ENCODE measurements around the gene APH1B. TPM values are rescaled to one million over a fixed set of nuclear protein-coding genes. Genes with fewer than 3 reads are reported as not detected.

APH1B gene
- total RNA-seq, 1 experiment from 2014 or later = 20.9 TPM

DNA sequence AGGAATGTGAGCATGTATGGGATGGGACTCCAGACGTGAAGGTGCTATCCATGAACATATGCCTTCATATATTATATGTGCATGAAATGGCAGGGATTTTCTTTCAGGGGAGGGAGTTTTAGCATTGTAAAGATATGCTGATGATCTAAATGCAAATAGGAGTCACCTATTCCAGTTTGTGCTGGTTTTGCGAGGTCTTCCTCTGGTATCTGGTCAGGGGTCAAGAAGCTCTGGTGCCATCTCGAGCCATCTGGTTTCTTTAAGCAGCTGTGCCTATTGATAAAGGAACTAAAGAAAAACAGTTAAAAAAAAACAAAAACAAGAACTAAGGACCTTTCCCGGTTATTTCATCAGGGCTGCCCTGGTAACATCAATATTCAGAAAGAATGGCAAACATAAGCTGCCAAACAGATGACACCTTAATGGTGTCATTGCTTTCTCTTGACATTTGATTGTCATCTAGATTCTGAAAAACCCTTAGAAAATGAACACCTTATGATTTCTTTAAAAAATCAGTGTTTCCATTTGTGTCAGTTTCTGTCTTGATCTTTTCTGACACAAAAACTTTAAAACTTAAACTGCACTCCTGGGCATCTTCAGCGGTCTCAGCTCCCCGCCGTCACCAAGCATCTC lies 22.7 kb downstream of the APH1B start:
- TF ChIP-seq, protein P1, sequence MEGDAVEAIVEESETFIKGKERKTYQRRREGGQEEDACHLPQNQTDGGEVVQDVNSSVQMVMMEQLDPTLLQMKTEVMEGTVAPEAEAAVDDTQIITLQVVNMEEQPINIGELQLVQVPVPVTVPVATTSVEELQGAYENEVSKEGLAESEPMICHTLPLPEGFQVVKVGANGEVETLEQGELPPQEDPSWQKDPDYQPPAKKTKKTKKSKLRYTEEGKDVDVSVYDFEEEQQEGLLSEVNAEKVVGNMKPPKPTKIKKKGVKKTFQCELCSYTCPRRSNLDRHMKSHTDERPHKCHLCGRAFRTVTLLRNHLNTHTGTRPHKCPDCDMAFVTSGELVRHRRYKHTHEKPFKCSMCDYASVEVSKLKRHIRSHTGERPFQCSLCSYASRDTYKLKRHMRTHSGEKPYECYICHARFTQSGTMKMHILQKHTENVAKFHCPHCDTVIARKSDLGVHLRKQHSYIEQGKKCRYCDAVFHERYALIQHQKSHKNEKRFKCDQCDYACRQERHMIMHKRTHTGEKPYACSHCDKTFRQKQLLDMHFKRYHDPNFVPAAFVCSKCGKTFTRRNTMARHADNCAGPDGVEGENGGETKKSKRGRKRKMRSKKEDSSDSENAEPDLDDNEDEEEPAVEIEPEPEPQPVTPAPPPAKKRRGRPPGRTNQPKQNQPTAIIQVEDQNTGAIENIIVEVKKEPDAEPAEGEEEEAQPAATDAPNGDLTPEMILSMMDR (conservative IDR thresholded peaks at IDR 0.05) = no peak
- no peaks in the 10 kb centered on the region for H3K4me1 ChIP-seq (ENCODE audit: insufficient read depth, low read length)
- H3K4ac ChIP-seq (ENCODE audit: low read depth, low read length) = no peak overlapping the region
- H3K18ac ChIP-seq (ENCODE audit: insufficient read length, low read depth, low read length) = no peak overlapping the region
- Mint-ChIP-seq H3K4me3 (no peak overlapping the region), H3K4me1 (peaks cover 4 to 14% of the 10 kb centered on the region in 2 experiments; a peak in 3 of 4 replicates), H3K27ac (no peak overlapping the region; a peak in 1 of 7 replicates), H3K9me3 (no peaks in the 10 kb centered on the region), H3K27me3 (ENCODE audit: low read depth) (no peaks in the 10 kb centered on the region), H3K36me3 (ENCODE audit: insufficient read depth in 1 of 3, low read depth in 3 of 3) (peaks cover 0 to 15% (median 11%) of the 10 kb centered on the region in 3 experiments; a peak in 5 of 7 replicates)
- H3K4me2 ChIP-seq (ENCODE audit: insufficient read depth, insufficient read length, low read length) = no peak overlapping the region
- no peak overlapping the region for H3K23ac ChIP-seq (ENCODE audit: insufficient read length, low read depth, low read length)
- H2BK15ac ChIP-seq (ENCODE audit: low read depth, low read length) = no peak overlapping the region
- no CpG with 5 or more reads among the region's 7 CpGs for WGBS (ENCODE audit: extremely low coverage, insufficient read length, low lambda C conversion rate)
- no peak overlapping the region for H3K9ac ChIP-seq (ENCODE audit: extremely low read depth, insufficient read length, low read length)
- H2BK20ac ChIP-seq (ENCODE audit: low read depth, low read length, poor library complexity, severe bottlenecking) = no peak overlapping the region
- no peak overlapping the region for H4K8ac ChIP-seq (replicated peaks; ENCODE audit: insufficient read length, low read depth, low read length)
- H4K91ac ChIP-seq (ENCODE audit: insufficient read length, low read depth, low read length) = no peak overlapping the region
- no peak for DNase-seq
- no peaks in the 10 kb centered on the region for H3K23me2 ChIP-seq (ENCODE audit: insufficient read length, low read depth, low read length, poor library complexity, severe bottlenecking)
- H2BK120ac ChIP-seq (ENCODE audit: low read depth, low read length, poor library complexity, severe bottlenecking) = no peak overlapping the region
- H3K79me1 ChIP-seq (ENCODE audit: insufficient read depth, low read depth, low read length, poor library complexity, severe bottlenecking) = no peaks in the 10 kb centered on the region
- H3T11ph ChIP-seq (ENCODE audit: low read length) = no peak overlapping the region
- no peak overlapping the region for H2AFZ ChIP-seq (ENCODE audit: low read length)
- no peak overlapping the region for H3K56ac ChIP-seq (ENCODE audit: insufficient read length, low read depth, low read length)
- H3K27ac ChIP-seq (ENCODE audit: insufficient read length, low read depth, low read length) = no peak overlapping the region
- H4K5ac ChIP-seq (ENCODE audit: insufficient read length, low read depth, low read length) = no peak overlapping the region
- H3K79me2 ChIP-seq (ENCODE audit: insufficient read depth, low read length) = no peaks in the 10 kb centered on the region
- H4K20me1 ChIP-seq (ENCODE audit: control insufficient read depth, insufficient read depth, insufficient read length) = no peaks in the 10 kb centered on the region
- H3K27me3 ChIP-seq (ENCODE audit: insufficient read depth, low read length) = no peaks in the 10 kb centered on the region
- no peak overlapping the region for H2BK12ac ChIP-seq (ENCODE audit: insufficient read length, low read depth, low read length)
- no peak overlapping the region for H2AK5ac ChIP-seq (ENCODE audit: insufficient read length, low read length)
- H3K14ac ChIP-seq (ENCODE audit: insufficient read depth, low read length) = no peak overlapping the region
- no peaks in the 10 kb centered on the region for H3K9me3 ChIP-seq (ENCODE audit: control insufficient read depth, low read depth, low read length)
- H2BK5ac ChIP-seq (ENCODE audit: insufficient read length, low read length) = no peak overlapping the region
